Esophagus muscularis mucosa (tissue), 4 donors: Measurements from ENCODE around the gene ANO10. TPM values are rescaled to one million over a fixed set of nuclear protein-coding genes. Genes with fewer than 3 reads are reported as not detected.
A peak's percentile ranks its signal among the peaks of the same experiment; 100 is the strongest.
"Not testable (repeated sequence)": the region's sequence is repeated elsewhere in the genome, so short reads cannot be mapped to it uniquely, and the experiment has no call there.

Source experiments
- DNase-seq: peaks from one replicate; pipeline ENCODE4 v3.0.0-alpha.2; 2017; ENCODE audit errors: extremely low spot score
- H3K27ac ChIP-seq, 4 donors: fragments of 200-600 bp; sonication (generic); replicated peaks in 1 of 4; 1 replicate in 3 of 4; 2 replicates in 1 of 4; pipeline ENCODE4 v1.5.1; 2016 to 2019; ENCODE audit warnings: mild to moderate bottlenecking in 1 of 4
- H3K27me3 ChIP-seq, 4 donors: fragments of 200-600 bp; sonication (generic); one replicate each; pipeline versions ENCODE4 v1.5.1 to v1.6.0; 2016 to 2019
- H3K36me3 ChIP-seq, 4 donors: fragments of 200-600 bp; sonication (generic); one replicate each; pipeline ENCODE4 v1.5.1; 2016 to 2019
- H3K4me1 ChIP-seq, 4 donors: fragments of 200-600 bp; sonication (generic); one replicate each; pipeline ENCODE4 v1.5.1; 2016 to 2019
- H3K4me3 ChIP-seq, 4 donors: fragments of 200-600 bp; sonication (generic); 1 replicate in 2 of 4; 2 replicates in 2 of 4; pipeline ENCODE4 v1.5.1; 2016 to 2019; ENCODE audit warnings: mild to moderate bottlenecking in 4 of 4, moderate library complexity in 1 of 4
- H3K9me3 ChIP-seq, 4 donors: fragments of 200-600 bp; sonication (generic); 1 replicate in 3 of 4; 2 replicates in 1 of 4; pipeline ENCODE4 v1.5.1; 2016 to 2019
- EP300 ChIP-seq: sonication (generic); formaldehyde crosslinking; IDR thresholded peaks from one replicate; pipeline ENCODE4 v1.6.1; 2017; ENCODE audit warnings: antibody characterized with exemption
- POLR2A ChIP-seq: fragments of 450-650 bp; IDR thresholded peaks from one replicate; pipeline ENCODE4 v1.6.1; 2017; ENCODE audit warnings: antibody characterized with exemption, moderate library complexity, mild to moderate bottlenecking, low read depth
- POLR2AphosphoS5 ChIP-seq, 2 donors: sonication (generic); formaldehyde crosslinking; IDR thresholded peaks; one replicate each; pipeline ENCODE4 v1.6.1; 2017; ENCODE audit warnings: antibody characterized with exemption in 2 of 2
- WGBS: methylation state at CpG from one replicate; pipeline ENCODE4 v1.1.5; 2018; 5-methylcytosine and 5-hydroxymethylcytosine counted together
- intact Hi-C: fragments of 100-400 bp; cut with DNase I; formaldehyde crosslinking; loops from one replicate; pipeline ENCODE4 v1.15.1; 2023
- total RNA-seq, 4 donors: library from RNA; depleted of rRNA; stranded (reverse); fragments of >200 nt; gene quantifications; one replicate each; pipeline versions ENCODE4 v1.1.0 to v1.2.1, GENCODE V29; 2016
- TF ChIP-seq, protein P1 (sequence below), 3 experiments: fragments of 200-600 bp in 2 of 3; fragments of 450-650 bp in 1 of 3; sonication (generic) in 2 of 3; IDR thresholded peaks; one replicate each; pipeline ENCODE4 v1.5.1; 2017 to 2019; ENCODE audit warnings: antibody characterized with exemption in 3 of 3, mild to moderate bottlenecking in 2 of 3, moderate library complexity in 1 of 3

Gene ANO10
- total RNA-seq, 4 donors from 2014 or later: 19.2 to 26.2 (median 24.0) TPM

DNA sequence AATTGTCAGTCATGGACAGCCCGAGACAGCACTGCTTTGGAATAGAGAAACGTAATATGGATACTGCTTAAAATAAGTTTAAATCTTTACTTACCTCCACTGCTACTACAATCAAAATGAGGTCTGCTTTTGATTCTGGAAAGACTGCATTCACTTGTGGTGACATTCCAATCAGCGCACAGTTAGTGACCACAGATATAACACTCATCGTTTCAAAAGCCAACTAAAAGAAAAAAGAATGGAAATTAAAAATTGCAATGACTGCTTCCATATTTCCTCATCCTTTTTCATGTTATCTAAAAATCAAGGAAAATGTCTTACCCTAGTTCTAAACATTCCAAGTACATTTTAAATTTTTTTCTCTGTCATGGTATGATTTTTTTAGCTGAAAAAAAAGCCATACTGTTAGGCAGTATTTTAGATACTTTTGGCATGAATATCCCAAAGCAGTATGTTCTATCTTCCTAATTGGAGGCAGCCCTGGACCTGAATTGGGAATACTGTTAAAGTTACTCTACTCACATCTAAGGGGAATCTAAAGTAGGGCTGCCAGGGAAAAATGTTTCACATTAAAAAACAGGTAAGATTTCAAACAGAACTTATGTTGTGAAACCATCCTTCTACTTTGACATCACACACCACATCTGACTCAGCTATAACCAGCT lies 72.1 kb downstream of the ANO10 start:
- no peak for DNase-seq
- Histone ChIP-seq H3K9me3 (peaks cover 0 to 11% (median 0%) of the 10 kb centered on the region in 4 donors), H3K27me3 (no peaks in the 10 kb centered on the region), H3K4me3 (no peak overlapping the region), H3K36me3 (peaks cover 0 to 34% (median 9%) of the 10 kb centered on the region in 4 donors), H3K27ac (no peak overlapping the region), H3K4me1 (no peaks in the 10 kb centered on the region)
- WGBS: 95% methylated on average over 4 of the region's 4 CpGs
- no peak for TF ChIP-seq POLR2AphosphoS5 (IDR thresholded peaks at IDR 0.05)
- TF ChIP-seq EP300: no peak
- TF ChIP-seq, protein P1, sequence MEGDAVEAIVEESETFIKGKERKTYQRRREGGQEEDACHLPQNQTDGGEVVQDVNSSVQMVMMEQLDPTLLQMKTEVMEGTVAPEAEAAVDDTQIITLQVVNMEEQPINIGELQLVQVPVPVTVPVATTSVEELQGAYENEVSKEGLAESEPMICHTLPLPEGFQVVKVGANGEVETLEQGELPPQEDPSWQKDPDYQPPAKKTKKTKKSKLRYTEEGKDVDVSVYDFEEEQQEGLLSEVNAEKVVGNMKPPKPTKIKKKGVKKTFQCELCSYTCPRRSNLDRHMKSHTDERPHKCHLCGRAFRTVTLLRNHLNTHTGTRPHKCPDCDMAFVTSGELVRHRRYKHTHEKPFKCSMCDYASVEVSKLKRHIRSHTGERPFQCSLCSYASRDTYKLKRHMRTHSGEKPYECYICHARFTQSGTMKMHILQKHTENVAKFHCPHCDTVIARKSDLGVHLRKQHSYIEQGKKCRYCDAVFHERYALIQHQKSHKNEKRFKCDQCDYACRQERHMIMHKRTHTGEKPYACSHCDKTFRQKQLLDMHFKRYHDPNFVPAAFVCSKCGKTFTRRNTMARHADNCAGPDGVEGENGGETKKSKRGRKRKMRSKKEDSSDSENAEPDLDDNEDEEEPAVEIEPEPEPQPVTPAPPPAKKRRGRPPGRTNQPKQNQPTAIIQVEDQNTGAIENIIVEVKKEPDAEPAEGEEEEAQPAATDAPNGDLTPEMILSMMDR (IDR thresholded peaks at IDR 0.05): no peak
- no peak for TF ChIP-seq POLR2A
- intact Hi-C loops: no loop called here

DNA sequence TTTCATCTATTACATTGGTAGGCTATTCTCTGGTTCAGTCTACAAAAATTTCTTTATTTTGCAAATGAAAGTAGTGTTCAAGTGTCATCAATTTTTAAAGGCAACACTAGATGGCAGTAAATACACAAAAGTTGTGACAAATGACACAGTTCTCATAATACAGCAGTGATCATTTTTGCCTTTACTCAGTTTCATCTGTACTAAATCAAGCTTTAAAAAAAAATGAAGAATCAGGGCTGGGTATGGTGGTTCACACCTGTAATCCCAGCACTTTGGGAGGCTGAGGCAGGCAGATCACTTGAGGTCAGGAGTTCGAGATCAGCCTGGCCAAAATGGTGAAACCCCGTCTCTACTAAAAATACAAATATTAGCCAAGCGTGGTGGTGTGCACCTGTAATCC lies 77.5 kb downstream of the ANO10 start:
- H3K4me3 ChIP-seq, H3K27me3 ChIP-seq, DNase-seq, H3K27ac ChIP-seq, H3K4me1 ChIP-seq: not testable (repeated sequence)
- Histone ChIP-seq H3K36me3 (peaks cover 0 to 19% (median 6%) of the 10 kb centered on the region in 4 donors), H3K9me3 (peaks cover 0 to 11% (median 0%) of the 10 kb centered on the region in 4 donors)
- intact Hi-C loops: loop anchor here (2.0 kb wide), 1 partner anchor 655 kb away; no protein-coding TSS in a partner anchor
- TF ChIP-seq, protein P1 (IDR thresholded peaks at IDR 0.05): peak; percentile 57 to 62 (median 61)
- 97% methylated on average over 3 of the region's 3 CpGs for WGBS

DNA sequence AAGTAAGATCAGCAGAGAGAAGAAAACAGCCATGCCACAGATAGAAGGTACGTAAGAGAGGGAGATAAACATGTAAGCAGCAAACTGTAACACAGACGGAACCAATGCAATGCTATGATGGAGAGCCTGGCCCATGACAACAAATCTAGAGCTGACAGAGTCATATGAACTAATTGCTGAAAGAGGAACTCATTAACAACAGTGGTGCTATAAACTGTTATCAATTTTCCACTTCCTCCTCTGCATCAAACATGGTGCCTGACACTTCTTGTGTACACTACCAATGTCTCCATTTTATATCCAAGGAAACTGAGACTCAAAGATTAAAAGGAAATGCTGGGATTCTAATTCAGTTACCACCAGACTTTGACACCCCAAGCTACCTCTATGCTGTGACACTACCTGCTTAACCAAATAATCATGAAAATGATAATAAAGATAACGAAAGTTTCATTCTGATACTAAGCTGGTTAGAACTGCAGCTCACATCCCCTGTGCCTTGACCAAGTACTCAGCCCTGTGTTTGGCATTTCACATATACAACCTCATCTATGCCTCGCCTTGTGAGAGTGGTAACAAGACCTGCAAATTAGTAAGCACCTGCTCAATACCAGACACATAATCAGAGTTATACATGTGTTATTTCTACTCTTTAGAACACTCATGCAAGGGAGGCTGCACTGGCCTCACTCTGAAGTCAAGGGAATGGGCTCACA lies 79.3 kb downstream of the ANO10 start:
- no peak overlapping the region for H3K4me3 ChIP-seq
- no peaks in the 10 kb centered on the region for H3K27me3 ChIP-seq
- intact Hi-C loops: no loop called here
- peaks cover 0 to 4% (median 2%) of the 10 kb centered on the region in 4 donors for H3K4me1 ChIP-seq
- no peak for DNase-seq
- TF ChIP-seq EP300: no peak
- TF ChIP-seq POLR2A: no peak
- TF ChIP-seq, protein P1 (IDR thresholded peaks at IDR 0.05): no peak
- no peak for TF ChIP-seq POLR2AphosphoS5 (IDR thresholded peaks at IDR 0.05)
- WGBS: 86% methylated on average over 4 of the region's 4 CpGs
- H3K27ac ChIP-seq: no peak overlapping the region
- H3K36me3 ChIP-seq: peaks cover 0 to 9% (median under 1%) of the 10 kb centered on the region in 4 donors
- peaks cover 0 to 11% (median 0%) of the 10 kb centered on the region in 4 donors for H3K9me3 ChIP-seq

DNA sequence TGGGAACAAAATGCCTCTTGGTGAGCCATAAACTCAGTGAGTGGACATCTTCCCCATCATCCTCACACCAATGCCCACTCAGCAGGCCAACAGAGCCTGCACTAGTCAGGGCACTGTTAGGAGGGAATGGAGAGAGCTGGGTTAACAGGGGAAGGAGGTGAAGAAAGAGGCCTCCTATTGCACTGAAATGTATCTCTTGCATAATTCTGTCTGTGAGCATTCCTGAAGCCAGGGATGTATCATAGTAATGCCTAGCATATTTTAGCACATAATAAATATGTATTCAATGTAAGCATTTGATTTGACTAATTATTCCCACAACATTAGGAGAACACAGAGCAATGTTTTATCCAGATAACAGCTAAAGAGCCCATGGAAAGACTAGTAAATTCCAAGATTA lies 81.2 kb downstream of the ANO10 start:
- TF ChIP-seq EP300 (no peak), POLR2AphosphoS5 (IDR thresholded peaks at IDR 0.05) (no peak), POLR2A (no peak)
- TF ChIP-seq, protein P1 (IDR thresholded peaks at IDR 0.05): no peak
- H3K4me3 ChIP-seq: no peak overlapping the region

More for the DNA sequence above, 81.2 kb downstream of the ANO10 start:
- Histone ChIP-seq H3K4me1 (peaks cover 0 to 4% (median 2%) of the 10 kb centered on the region in 4 donors), H3K36me3 (no peaks in the 10 kb centered on the region), H3K9me3 (no peaks in the 10 kb centered on the region), H3K27ac (no peak overlapping the region), H3K27me3 (no peaks in the 10 kb centered on the region)
- DNase-seq: no peak
- intact Hi-C loops: no loop called here
